Activated effector memory CD4-positive, alpha-beta T cell treated with Interleukin-2 at 50 U/mL for 16 hours (primary cell): ENCODE data around the gene MAPRE2.
"Not testable (repeated sequence)": the region's sequence is repeated elsewhere in the genome, so short reads cannot be mapped to it uniquely, and the experiment has no call there.

ENCODE experiments used
- DNase-seq: peaks from one replicate; pipeline ENCODE4 v3.0.0-alpha.2; 2020

Gene MAPRE2

GRCh38 chr18:35157181-35157580 is 116.0 kb downstream of the MAPRE2 start:
- DNase-seq: no peak

GRCh38 chr18:35158728-35159450 is 117.7 kb downstream of the MAPRE2 start:
- DNase-seq: no peak

GRCh38 chr18:35159782-35160181 is 118.6 kb downstream of the MAPRE2 start:
- no peak for DNase-seq

- DNase-seq: no peak
Measured at GRCh38 chr18:35161485-35161884, 120.3 kb downstream of the MAPRE2 start.

- DNase-seq: no peak
Measured at GRCh38 chr18:35161934-35162333, 120.7 kb downstream of the MAPRE2 start.

- no peak for DNase-seq
Measured at GRCh38 chr18:35163014-35163539, 121.9 kb downstream of the MAPRE2 start.

GRCh38 chr18:35163721-35164120 is 122.5 kb downstream of the MAPRE2 start:
- no peak for DNase-seq

GRCh38 chr18:35164133-35164532 is 122.9 kb downstream of the MAPRE2 start:
- no peak for DNase-seq

GRCh38 chr18:35167332-35167731 is 126.1 kb downstream of the MAPRE2 start:
- no peak for DNase-seq

- no peak for DNase-seq
Measured at GRCh38 chr18:35167857-35168256, 126.6 kb downstream of the MAPRE2 start.

- DNase-seq: not testable (repeated sequence)
Measured at GRCh38 chr18:35170323-35170722, 129.1 kb downstream of the MAPRE2 start.

- DNase-seq: no peak
Measured at GRCh38 chr18:35171315-35171987, 130.2 kb downstream of the MAPRE2 start.

GRCh38 chr18:35172009-35172408 is 130.8 kb downstream of the MAPRE2 start:
- no peak for DNase-seq

- DNase-seq: no peak
Measured at GRCh38 chr18:35172451-35173035, 131.3 kb downstream of the MAPRE2 start.

- DNase-seq: no peak
Measured at GRCh38 chr18:35174093-35174731, 133.0 kb downstream of the MAPRE2 start.

- DNase-seq: no peak
Measured at GRCh38 chr18:35174745-35175144, 133.5 kb downstream of the MAPRE2 start.

- no peak for DNase-seq
Measured at GRCh38 chr18:35176925-35177324, 135.7 kb downstream of the MAPRE2 start.

GRCh38 chr18:35178260-35178659 is 137.0 kb downstream of the MAPRE2 start:
- no peak for DNase-seq

- DNase-seq: no peak
Measured at GRCh38 chr18:35179906-35180305, 138.7 kb downstream of the MAPRE2 start.

- DNase-seq: no peak
Measured at GRCh38 chr18:35180455-35180854, 139.2 kb downstream of the MAPRE2 start.

- no peak for DNase-seq
Measured at GRCh38 chr18:35182151-35182550, 140.9 kb downstream of the MAPRE2 start.

GRCh38 chr18:35183886-35184285 is 142.7 kb downstream of the MAPRE2 start:
- no peak for DNase-seq

GRCh38 chr18:35185771-35186170 is 144.6 kb downstream of the MAPRE2 start:
- DNase-seq: no peak
